Kidney (tissue), 14 donors: ENCODE data around the gene NOTUM. TPM values are rescaled to one million over a fixed set of nuclear protein-coding genes. Genes with fewer than 3 reads are reported as not detected.

Experiments
- DNase-seq, 5 donors: peaks; one replicate each; pipeline ENCODE4 v3.0.0-alpha.2; 2013 to 2020
- FAIRE-seq: peaks from 2 replicates; lab custom pipeline; 2012; peaks lifted over from hg19 to GRCh38; lab: Jason Lieb, UNC
- H3K27ac ChIP-seq, 2 donors: one replicate each; pipeline ENCODE4 v1.7.0; 2013; ENCODE audit warnings: low read depth in 2 of 2, low read length in 2 of 2, inconsistent platforms in 1 of 2
- H3K27me3 ChIP-seq: one replicate; pipeline ENCODE4 v1.7.1; 2013; ENCODE audit warnings: low read length, inconsistent platforms; ENCODE audit not compliant: control insufficient read depth, insufficient read depth
- H3K36me3 ChIP-seq, 3 donors: one replicate each; pipeline versions ENCODE4 v1.7.0 to v1.7.1; 2013; ENCODE audit warnings: low read length in 3 of 3, control low read depth in 1 of 3, inconsistent platforms in 1 of 3; ENCODE audit not compliant: insufficient read depth in 3 of 3, control insufficient read depth in 2 of 3
- H3K4me1 ChIP-seq, 3 donors: one replicate each; pipeline versions ENCODE4 v1.7.0 to v1.7.1; 2013; ENCODE audit warnings: low read length in 3 of 3, inconsistent platforms in 1 of 3, low read depth in 1 of 3; ENCODE audit not compliant: control insufficient read depth in 2 of 3, insufficient read depth in 2 of 3
- H3K4me3 ChIP-seq, 3 donors: one replicate each; pipeline versions ENCODE4 v1.7.0 to v1.8.1; 2013; ENCODE audit warnings: low read length in 3 of 3, control low read depth in 1 of 3, inconsistent platforms in 1 of 3
- H3K9ac ChIP-seq, 3 donors: one replicate each; pipeline versions ENCODE4 v1.7.0 to v1.7.1; 2013; ENCODE audit warnings: low read length in 3 of 3, control low read depth in 1 of 3, inconsistent platforms in 1 of 3
- H3K9me3 ChIP-seq, 3 donors: one replicate each; pipeline versions ENCODE4 v1.7.0 to v1.7.1; 2013; ENCODE audit warnings: low read length in 3 of 3, control low read depth in 1 of 3, inconsistent platforms in 1 of 3; ENCODE audit not compliant: control insufficient read depth in 2 of 3, insufficient read depth in 1 of 3
- intact Hi-C: fragments of 100-400 bp; cut with DNase I; formaldehyde crosslinking; loops from one replicate; pipeline ENCODE4 v1.11.1; 2022
- polyA plus RNA-seq: library from polyadenylated mRNA; stranded (reverse); fragments of 350-450 nt; fragmentation: Illumina TruSeq; extraction: RNeasy Lipid Tissue Mini Kit (QIAGEN cat#74804); gene quantifications from one replicate; pipeline ENCODE4 v1.2.3, GENCODE V29; 2014; ENCODE audit warnings: low read depth, low replicate concordance; ENCODE audit not compliant: insufficient read depth
- total RNA-seq: library from RNA; stranded (reverse); fragmentation: NEBNext Ultra II Directional; extraction: Animal tissue kit (Norgen Biotek cat#: 25700); gene quantifications from one replicate; pipeline ENCODE4 v1.2.1, GENCODE V29; 2021
- TF ChIP-seq, protein P1 (sequence below): IDR thresholded peaks from 3 replicates; pipeline ENCODE4 v1.5.1; 2012; ENCODE audit warnings: mild to moderate bottlenecking, moderate library complexity, borderline replicate concordance; ENCODE audit not compliant: insufficient read depth; ENCODE audit errors: extremely low read depth
- donor health status: control.
- donor health status: control.
- donor health status: control.
- donor health status: control.
- donor health status: control.
- donor health status: DM: yes; HTN: yes; CAD: no.
- donor health status: Normal renal cell carcinoma (clear cell type).

The NOTUM gene
- total and polyA plus RNA-seq, 2 donors from 2014 or later = not detected

DNA sequence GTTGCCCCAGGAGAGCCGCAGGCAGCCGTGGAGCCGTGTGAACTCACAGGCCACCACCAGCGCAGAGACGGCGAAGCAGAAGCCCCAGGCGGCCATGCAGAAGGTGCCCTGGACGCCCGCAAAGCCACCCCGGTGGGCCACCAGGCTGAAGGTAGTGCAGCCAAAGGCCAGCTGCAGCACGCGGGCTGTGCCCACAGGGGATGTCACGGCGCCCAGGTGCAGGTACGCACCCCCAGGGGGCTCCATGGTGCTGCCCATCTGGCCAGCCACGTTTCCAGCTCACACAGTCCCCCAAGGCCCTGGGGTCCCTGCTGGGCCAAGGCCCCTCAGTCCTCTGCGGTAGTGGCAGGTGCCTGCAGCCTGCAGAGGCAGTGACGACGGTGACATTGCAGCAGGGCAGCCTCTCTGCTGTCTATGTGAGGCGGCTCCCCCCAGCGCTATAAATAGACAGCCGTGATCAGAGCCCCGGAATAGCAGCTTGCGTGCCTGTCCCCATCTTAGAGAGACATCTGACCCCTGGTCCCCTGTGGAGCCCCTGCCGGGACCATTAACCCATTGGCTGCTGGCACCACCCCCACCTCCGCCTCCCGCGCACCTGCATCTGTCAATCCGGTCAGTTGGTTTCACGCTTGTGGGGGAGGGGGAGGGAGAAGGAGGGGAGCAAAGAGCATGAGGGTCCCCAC is 19.4 kb downstream of the NOTUM start:
- no peaks in the 10 kb centered on the region for H3K27me3 ChIP-seq
- peaks cover 0 to 1% (median 0%) of the 10 kb centered on the region in 3 donors for H3K4me1 ChIP-seq
- H3K9me3 ChIP-seq = no peaks in the 10 kb centered on the region
- no peaks in the 10 kb centered on the region for H3K36me3 ChIP-seq
- DNase-seq (peak in 1 of 5 donors; percentile 65), FAIRE-seq (no peak)
- no peak overlapping the region for H3K9ac ChIP-seq
- H3K4me3 ChIP-seq = no peak overlapping the region
- intact Hi-C loops = no loop called here
- no peak overlapping the region for H3K27ac ChIP-seq
- TF ChIP-seq, protein P1, sequence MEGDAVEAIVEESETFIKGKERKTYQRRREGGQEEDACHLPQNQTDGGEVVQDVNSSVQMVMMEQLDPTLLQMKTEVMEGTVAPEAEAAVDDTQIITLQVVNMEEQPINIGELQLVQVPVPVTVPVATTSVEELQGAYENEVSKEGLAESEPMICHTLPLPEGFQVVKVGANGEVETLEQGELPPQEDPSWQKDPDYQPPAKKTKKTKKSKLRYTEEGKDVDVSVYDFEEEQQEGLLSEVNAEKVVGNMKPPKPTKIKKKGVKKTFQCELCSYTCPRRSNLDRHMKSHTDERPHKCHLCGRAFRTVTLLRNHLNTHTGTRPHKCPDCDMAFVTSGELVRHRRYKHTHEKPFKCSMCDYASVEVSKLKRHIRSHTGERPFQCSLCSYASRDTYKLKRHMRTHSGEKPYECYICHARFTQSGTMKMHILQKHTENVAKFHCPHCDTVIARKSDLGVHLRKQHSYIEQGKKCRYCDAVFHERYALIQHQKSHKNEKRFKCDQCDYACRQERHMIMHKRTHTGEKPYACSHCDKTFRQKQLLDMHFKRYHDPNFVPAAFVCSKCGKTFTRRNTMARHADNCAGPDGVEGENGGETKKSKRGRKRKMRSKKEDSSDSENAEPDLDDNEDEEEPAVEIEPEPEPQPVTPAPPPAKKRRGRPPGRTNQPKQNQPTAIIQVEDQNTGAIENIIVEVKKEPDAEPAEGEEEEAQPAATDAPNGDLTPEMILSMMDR = no peak

DNA sequence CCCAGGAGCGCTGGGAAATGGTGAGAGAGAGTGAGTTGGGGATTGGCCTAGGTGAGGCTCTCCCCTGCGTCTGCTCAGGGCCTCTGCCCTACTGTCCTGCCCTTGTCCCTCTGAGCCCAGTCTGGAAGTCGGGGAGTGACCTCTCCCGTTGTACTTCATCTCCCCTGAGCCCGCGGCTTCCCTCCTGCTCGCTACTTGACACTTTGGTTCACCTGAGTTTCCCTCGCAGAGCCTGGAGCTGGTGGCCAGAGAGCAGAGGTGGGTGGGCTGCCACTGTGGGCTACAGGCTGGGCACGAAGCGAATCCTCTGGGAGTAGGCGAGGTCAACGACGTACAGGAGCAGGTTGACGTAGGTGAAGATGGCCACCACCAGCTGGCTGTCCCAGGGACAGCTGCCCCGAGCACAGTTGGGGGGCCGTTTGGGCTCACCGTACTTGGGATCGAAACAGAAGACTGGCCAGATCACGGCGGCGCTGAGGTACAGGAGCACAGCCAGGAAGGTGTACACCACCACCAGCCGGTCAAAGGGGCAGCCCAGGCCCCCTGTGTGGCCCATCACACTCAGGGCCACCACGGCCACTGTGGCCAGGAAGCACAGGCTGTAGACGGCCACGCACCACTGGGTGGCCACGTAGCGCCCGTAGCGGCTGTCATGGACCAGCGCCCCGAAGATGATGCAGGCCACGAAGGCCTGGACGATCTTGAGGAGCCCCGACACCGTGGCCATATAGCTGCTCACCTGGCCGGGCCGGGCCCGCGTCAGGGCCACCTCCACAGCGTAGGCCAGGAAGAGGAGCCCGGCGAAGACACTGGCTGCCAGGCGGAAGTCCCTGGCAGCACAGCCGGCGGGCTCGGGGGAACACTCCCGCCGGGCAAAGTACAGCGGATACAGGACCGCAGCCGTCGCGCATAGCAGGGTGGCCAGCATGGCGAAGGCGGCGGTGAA is 20.2 kb downstream of the NOTUM start:
- no peak overlapping the region for H3K9ac ChIP-seq

DNA sequence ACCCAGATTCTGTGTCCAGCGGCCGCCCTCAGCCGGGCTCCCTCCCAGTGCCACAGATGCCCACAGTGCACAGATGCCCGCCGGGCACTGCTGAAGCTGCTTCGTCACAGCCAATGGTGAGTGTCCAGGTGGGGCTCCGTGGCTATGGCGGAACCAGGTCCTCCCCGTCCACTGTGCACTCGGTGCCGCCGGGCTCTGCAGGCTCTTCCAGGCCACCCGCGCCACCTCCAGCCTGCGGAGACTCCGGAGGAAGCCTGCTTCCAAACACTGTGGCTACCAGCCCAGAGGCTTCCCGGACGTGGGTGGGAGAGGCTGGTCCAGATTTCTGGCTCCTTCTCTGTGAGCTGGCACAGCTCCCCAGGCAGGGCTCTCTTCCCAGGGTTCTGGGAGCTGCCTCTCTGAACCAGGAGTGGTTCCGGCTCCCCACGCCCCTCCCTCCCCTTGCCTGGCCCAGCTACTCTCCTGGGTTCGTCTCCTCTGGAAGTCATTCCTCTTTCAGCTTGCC is 21.1 kb downstream of the NOTUM start:
- no peak for DNase-seq
- Histone ChIP-seq H3K4me3 (no peak overlapping the region), H3K9me3 (no peaks in the 10 kb centered on the region), H3K9ac (no peak overlapping the region), H3K27me3 (no peaks in the 10 kb centered on the region), H3K36me3 (no peaks in the 10 kb centered on the region), H3K27ac (no peak overlapping the region), H3K4me1 (peaks cover 0 to 3% (median 0%) of the 10 kb centered on the region in 3 donors)
- intact Hi-C loops = no loop called here
- no peak for FAIRE-seq
- TF ChIP-seq, protein P1 = no peak

More for the DNA sequence above, 20.2 kb downstream of the NOTUM start:
- no peaks in the 10 kb centered on the region for H3K36me3 ChIP-seq
- H3K9me3 ChIP-seq = no peaks in the 10 kb centered on the region
- H3K4me3 ChIP-seq = no peak overlapping the region
- TF ChIP-seq, protein P1 = no peak
- no peak overlapping the region for H3K27ac ChIP-seq
- DNase-seq (peak in 1 of 5 donors; percentile 74), FAIRE-seq (no peak)
- intact Hi-C loops = no loop called here
- H3K4me1 ChIP-seq = peaks cover 0 to 3% (median 0%) of the 10 kb centered on the region in 3 donors
- no peaks in the 10 kb centered on the region for H3K27me3 ChIP-seq
